Astrocyte (in vitro differentiated cells and primary cell): ENCODE results near the gene NDUFA11.

Source experiments
- CTCF ChIP-seq: IDR thresholded peaks from 2 replicates; pipeline ENCODE4 v1.5.1; 2011; ENCODE audit warnings: low read depth, mild to moderate bottlenecking, inconsistent platforms, low read length, moderate library complexity; ENCODE audit not compliant: insufficient read depth
- EZH2 ChIP-seq: IDR thresholded peaks from 2 replicates; pipeline ENCODE4 v1.6.1; 2012; ENCODE audit warnings: mild to moderate bottlenecking, low read length, inconsistent platforms; ENCODE audit not compliant: insufficient read depth

GRCh38 chr19:5889288-5889971 is 14.2 kb downstream of the NDUFA11 start:
- no peak for TF ChIP-seq EZH2
- TF ChIP-seq CTCF, result no peak
